ENCODE measurements around the gene CNTN1.

Gene CNTN1

DNA sequence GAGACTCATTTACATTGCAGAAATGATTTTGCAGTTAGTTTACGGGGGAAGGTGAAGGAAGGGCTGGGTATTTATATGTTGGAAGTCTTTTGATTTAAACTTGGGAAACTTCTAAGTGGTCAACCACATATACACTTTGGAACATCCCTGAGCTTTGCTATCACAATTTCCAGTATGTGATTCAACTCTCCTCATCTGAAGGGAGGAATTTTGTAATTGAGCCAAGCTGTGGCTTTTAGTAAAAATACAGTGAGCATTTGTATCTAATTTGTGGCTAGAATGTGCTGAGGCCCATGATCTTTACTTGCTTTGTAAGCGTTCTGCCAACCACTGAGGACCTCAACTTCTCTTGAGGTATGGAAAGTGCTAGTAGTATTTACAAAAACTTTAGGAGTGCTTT, 260.8 kb downstream of the CNTN1 start:
- in situ Hi-C loops (cut with MboI; ENCODE audit: low sequenced_read_pairs): no loop called here

DNA sequence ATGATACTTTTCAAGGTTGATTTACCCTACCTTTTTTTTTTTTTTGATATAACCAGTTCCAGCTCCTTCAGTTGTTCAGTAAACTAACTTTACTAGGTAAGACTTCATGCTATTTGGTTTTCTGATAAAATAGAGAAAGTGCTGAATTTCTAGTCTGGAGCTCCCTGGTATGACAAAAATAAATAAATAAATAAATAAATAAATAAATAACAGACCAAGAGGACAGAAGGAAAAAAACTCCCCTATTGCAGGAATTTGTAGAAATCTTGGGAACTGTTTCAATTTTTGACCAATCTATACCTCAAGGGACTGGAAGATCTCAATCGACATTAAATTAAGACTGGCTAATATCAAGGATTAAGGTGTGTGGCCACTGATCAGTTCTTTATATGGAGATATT, 265.2 kb downstream of the CNTN1 start:
- in situ Hi-C loops (cut with MboI; ENCODE audit: low sequenced_read_pairs): no loop called here

DNA sequence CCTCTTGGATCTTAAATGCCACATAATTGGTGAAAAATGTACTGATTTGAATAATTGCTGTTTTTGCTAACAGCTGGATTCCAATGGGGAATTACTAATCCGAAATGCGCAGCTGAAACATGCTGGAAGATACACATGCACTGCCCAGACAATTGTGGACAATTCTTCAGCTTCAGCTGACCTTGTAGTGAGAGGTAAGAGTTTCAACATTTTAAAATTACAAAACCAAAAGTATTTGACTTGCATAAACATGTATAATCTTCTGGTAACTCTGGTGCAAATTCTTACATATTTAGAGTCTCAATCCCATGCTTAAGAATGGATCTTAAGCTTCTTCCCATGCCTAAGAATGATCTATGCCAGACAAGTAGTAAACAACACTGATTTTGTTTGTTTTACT, 266.8 kb downstream of the CNTN1 start:
- in situ Hi-C loops (cut with MboI; ENCODE audit: low sequenced_read_pairs): no loop called here

DNA sequence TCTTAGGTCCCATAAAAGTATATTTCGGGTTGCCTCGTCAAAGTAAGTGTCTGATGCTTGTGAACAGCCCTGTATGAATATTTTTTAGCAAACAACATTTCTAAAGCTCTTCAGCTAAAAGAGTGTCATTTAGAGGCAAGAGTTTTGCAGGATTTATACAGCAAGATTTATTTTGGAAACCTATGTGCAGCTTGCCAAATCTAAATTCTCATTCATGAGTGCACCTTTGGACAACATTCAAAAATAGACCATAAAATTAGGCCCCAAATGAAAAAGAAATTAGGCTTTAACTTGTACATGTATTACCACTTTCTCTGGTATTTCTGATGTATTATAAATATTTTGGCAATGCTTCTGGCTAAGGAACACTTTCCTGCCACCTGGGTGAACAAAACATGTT, 271.5 kb downstream of the CNTN1 start:
- in situ Hi-C loops (cut with MboI; ENCODE audit: low sequenced_read_pairs): no loop called here

DNA sequence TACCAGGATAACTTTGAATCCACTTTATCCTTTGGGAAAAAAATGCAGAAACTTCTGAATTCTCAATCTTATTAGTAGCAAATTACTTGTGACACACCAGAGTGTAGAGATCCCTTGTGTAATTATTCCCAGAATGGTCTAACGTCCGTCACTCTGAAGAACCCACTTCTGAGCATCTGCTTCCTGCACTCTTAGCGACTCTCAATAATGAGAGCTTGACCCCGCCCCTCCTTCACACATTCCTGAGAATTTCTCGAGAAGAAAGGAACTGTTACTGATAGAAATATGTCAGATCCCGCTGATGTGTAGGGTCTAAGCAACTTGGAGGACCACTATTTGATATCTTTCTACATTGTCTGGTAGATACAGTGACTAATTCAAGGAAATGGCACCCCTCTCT, 277.6 kb downstream of the CNTN1 start:
- in situ Hi-C loops (cut with MboI; ENCODE audit: low sequenced_read_pairs): no loop called here

DNA sequence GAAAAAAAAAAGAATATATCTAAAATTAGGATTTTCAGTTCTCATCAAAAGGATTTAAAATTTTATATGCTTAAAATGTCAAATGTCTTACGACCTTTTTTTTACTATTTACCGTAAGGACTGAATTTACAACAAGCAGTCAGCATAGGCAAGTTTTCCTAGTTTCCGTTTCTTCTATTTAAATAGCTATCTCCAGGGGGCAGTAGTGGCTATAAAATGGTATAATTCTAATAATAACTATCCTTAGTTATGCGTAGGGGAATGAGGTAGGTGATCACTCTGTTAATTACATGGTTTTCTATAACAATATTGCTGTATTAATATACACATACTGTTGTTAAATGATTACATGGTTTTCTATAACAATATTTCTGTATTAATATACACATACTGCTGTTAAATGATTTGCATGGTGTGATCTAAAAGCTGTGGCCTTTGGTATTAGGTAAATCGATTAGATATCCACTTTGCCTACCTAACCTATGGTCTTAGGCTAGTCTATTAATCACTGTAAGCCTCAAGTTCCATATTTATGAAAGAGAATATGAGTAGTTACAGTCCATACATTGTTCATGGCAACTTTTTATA, 278.2 kb downstream of the CNTN1 start:
- in situ Hi-C loops (cut with MboI; ENCODE audit: low sequenced_read_pairs): no loop called here

DNA sequence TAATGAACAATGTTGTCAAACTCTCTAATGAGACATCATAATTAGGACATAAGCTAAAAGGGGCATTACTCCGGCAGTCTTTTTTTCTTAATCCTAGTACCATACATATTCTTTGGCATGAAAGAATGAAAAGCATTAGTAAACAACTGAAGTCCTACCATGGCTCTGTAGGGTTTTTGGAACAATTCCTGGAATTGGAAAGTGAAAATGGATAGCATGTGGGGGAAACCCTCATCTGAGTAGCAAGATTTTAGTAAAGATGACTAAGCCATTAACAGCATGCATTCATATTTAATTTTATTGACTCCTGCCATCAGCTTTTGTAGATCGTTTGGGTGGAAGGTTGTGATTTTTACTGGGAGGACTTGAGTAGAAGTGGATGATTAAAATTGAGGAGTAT, 279.7 kb downstream of the CNTN1 start:
- in situ Hi-C loops (cut with MboI; ENCODE audit: low sequenced_read_pairs): no loop called here

DNA sequence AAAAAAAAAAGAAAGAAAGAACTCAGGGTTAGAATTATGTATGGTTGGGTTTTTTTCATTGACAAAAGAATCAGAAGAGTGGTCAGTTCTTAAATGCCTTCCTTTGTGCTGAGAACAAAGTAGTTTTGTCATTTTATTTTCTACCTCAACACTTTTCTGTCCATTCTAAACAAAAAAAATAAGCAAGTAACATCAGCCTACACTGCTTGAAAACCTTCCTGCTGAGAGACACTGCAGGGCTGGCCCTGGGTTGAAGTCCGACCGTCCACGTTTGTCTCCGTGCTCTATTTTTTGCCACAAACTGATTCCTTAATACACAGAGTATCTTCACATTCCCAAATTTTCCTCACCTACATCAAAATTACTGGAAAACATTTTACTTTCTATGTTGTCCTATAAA, 284.3 kb downstream of the CNTN1 start:
- in situ Hi-C loops (cut with MboI; ENCODE audit: low sequenced_read_pairs): no loop called here

DNA sequence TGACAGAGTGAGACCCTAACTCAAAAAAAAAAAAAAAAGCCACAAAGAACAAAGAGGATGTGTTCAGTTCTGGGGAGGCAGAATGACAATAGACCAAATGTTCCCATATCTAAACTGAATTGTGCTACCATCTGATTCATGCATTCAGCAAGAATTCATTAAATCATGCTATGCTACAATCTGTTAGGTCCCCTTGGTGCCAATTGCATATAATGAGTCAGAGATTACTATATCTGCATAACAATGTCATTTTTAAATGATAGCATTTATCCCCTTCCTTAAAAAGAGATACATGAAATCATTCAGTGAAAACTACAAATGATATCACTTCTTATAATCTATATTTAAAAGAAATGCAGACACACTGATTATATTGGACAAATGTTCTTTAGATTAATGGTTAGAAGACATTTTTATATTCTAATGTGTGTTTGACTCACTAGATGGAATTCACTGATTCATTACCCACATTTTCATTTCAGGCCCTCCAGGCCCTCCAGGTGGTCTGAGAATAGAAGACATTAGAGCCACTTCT, 288.3 kb downstream of the CNTN1 start:
- in situ Hi-C loops (cut with MboI; ENCODE audit: low sequenced_read_pairs): no loop called here

DNA sequence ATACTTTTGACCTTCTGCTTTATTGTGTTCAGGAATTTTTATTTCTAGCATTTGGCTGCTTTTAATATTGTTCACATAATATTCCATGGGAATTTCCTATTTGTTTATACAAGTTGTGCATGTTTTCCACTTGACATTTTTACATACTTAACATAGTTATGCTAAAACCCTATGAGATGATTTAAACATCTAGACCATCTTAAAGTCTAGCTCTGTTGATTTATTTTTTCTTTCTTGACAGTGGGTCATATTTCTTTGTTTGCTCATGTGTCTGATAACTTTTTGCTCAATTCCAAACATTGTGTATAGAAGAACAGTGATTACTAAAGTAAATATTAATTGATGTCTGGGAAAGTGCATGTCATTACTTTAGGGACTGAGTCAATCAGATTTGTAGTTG, 293.8 kb downstream of the CNTN1 start:
- in situ Hi-C loops (cut with MboI; ENCODE audit: low sequenced_read_pairs): no loop called here

DNA sequence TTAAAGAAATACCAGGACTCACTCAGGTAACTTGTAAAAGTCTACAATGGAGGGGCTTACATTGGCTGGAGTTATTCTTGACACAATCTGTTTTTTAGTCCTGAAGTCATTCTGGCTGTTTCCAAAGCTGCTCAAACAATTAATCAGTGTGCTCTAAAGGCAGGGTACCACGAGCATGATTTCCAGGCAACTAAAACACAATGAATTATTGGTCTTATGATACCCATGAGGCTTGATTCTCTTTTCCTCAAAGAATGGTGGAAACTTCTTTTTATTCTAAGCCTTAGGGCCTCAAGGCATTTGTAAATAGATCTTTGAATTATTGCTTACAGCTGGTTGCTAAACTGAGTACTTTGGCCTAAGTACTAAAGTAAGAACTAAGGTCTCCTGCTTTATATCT, 296.1 kb downstream of the CNTN1 start:
- in situ Hi-C loops (cut with MboI; ENCODE audit: low sequenced_read_pairs): no loop called here

DNA sequence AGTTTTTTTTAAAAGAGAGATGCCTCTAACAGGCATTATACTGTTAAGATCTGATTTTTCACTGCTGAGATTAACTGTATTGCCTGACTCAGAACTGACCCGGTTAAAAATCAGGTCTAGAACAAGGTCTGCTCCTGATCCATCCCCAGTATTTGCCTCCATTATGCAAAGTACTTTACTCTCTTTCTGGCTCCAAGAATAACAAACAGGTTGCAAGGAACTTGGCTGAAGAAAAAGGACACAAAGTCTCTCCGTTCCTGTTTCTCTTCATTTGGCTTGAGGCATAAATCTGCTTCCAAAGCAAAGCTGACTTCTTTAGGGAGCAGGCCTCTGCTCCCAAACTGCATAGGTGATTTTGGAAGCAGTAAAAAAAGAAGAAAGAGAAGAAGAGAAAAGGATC, 296.6 kb downstream of the CNTN1 start:
- in situ Hi-C loops (cut with MboI; ENCODE audit: low sequenced_read_pairs): no loop called here

DNA sequence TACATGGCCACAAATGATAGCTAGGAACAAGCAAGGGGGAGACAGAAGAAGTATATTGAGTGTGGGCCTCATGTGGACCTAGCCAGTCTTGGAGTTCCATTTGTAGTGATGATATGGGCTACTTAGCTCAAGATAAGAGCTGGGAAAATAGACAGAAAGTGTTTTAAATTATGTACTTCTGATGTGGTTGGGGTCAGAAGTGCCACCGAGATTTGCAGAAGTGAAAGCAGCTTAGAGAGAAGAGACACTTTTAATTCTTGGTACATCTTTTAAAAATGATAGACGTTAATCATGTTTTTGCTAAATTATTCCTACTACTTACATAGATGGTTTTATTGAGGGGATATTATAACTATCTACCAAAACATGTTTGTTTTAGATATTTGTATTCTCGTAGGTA, 297.5 kb downstream of the CNTN1 start:
- in situ Hi-C loops (cut with MboI; ENCODE audit: low sequenced_read_pairs): no loop called here

DNA sequence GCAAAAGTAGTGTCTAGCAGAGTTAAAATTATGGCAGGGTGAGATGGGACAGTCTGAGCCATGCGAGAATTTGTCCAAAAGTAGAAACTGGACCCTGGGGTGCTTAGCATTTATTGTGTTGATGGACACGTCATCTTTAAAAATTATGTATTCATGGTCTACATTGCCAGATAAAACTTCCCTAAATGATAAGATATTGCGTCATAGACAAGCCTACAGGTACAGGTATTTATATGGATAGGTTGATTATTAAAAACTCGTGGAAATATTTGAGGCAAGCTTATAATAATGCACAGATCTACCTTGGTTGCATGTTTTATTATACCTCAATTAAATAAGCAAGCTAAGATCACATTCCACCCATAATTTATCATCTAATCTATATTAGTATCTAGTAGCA, 299.9 kb downstream of the CNTN1 start:
- in situ Hi-C loops (cut with MboI; ENCODE audit: low sequenced_read_pairs): no loop called here

DNA sequence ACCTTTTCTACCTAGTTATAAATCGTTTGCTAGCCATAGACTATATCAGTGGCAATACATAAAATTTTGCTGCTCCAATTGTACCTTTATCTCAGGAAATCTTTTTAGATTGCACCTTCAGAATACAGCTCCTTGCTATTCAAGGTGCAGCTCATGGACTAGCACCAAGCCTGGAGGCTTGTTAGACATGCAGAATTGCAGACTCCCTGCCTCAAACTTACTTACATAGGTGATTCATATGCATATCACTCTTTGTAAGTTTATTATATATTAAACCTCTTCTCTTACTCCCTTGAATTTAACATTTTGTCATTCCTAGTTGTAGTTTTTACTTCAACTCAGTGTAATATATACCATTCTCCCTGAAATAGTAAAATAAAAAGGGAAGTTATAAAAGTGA, 300.4 kb downstream of the CNTN1 start:
- in situ Hi-C loops (cut with MboI; ENCODE audit: low sequenced_read_pairs): no loop called here

DNA sequence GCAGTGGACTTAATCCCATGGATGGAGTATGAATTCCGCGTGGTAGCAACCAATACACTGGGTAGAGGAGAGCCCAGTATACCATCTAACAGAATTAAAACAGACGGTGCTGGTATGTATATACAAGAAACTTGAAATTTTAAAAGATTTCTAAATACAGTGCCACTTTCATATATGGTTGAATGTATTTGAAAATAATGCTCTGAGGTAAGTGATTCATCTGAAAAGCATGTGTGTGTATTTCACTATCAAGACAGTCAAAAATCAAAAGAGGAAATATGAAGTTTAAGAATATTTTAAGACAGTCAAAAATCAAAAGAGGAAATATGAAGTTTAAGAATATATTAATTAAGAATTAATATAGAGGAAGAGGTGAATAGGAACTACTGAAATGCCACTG, 300.9 kb downstream of the CNTN1 start:
- in situ Hi-C loops (cut with MboI; ENCODE audit: low sequenced_read_pairs): no loop called here

DNA sequence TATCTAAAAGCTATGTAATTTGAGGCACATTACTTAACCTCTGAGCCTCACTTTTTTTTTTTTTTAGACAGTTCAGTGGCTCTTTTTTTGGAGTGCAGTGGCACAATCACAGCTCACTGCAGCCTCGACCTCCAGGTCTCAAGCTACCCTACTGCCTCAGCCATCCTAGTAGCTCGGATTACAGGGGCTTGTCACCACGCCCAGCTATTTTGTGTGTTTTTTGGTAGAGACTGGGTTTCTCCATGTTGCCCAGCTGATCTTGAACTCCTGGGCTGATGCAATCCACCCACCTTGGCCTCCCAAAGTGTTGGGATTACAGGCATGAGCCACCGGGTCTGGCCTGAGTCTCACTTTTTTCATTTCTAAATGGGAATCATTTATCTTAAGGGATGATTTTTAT, 303.9 kb downstream of the CNTN1 start:
- in situ Hi-C loops (cut with MboI; ENCODE audit: low sequenced_read_pairs): no loop called here

DNA sequence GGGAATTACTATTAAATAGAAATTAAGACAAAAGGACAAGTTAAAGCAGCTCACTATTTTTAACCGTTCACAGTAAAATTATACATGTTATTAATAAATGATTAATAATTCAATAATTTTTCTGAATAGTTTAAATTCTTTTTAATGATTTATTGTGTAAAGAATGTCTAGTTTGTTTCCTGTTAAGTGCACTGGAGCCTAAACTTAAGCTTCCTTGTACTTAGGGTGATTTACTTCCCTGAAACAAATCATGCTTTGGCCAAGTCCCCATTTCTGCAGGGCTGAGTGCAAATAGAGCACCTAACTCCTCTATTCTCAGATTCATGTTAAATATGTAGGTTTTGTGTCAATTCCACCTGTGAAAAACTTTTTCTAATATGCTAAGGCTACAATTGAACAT, 307.0 kb downstream of the CNTN1 start:
- in situ Hi-C loops (cut with MboI; ENCODE audit: low sequenced_read_pairs): no loop called here

DNA sequence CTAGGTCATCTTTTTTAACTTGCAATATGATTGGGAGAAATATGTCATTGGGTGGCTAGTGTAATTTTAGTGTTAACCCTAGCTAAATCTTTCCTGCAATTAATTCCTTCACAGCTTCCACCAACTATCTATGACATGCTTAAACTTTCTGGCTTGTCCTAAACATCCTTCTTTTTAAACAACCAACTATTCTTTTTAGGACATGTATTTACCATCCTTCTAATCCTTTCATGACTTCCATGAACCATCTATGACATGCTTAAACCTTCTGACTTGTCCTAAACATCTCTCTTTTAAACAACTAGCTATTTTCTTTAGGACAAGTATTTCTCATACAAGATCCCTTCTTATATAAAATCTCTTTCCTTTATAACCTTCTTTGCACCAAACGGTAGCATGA, 316.2 kb downstream of the CNTN1 start:
- in situ Hi-C loops (cut with MboI; ENCODE audit: low sequenced_read_pairs): no loop called here

DNA sequence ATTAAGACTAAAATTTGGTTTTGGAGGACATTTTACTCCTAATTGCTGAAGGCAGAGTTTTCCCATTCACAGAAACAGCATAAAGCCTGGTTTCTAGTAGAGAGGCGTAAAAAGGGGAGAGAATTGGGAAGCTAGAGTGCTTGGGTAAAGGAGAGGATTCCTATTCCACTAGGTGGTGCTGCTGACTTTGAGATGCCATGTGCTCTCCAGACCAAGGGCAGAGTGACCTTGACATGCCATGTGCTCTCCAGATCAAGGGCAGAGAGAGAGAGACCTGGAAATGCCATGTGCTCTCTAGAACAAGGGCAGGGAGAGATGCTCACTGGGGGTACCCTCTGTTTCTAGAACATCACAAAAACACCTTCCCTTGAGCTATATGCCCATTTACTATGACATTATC, 319.7 kb downstream of the CNTN1 start:
- in situ Hi-C loops (cut with MboI; ENCODE audit: low sequenced_read_pairs): no loop called here

DNA sequence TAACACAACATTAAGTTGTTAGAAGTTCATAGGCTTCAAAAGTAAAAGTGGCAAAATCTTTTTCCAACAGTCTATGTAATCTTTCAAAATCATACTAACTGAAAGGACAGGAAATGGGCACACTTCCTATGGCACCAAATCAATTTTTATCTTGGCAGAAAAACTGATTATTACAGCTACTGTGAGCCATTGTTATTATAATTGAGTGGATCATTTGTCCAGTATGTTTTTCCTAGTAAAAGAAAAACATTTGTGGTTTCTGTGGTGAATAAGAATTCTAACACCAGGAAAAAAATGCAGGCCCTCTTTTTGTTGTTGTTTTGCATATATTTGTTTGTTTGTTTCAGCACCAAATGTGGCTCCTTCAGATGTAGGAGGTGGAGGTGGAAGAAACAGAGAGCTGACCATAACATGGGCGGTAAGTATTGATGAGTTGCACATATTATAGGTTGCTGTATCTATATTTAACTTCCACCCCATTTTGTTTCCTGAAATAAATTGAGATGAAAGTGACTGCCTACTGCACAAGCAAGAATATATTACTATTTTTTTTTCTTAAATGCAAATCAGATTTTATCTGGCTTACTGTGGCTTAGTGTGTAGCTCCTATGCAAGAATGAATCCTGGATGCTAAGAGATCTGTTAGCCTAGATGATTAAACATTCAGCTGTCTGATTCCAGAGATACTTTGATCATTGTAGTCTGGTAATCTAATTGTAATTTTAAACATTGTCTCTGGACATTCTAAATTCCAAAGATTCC, 321.8 kb downstream of the CNTN1 start:
- in situ Hi-C loops (cut with MboI; ENCODE audit: low sequenced_read_pairs): no loop called here

DNA sequence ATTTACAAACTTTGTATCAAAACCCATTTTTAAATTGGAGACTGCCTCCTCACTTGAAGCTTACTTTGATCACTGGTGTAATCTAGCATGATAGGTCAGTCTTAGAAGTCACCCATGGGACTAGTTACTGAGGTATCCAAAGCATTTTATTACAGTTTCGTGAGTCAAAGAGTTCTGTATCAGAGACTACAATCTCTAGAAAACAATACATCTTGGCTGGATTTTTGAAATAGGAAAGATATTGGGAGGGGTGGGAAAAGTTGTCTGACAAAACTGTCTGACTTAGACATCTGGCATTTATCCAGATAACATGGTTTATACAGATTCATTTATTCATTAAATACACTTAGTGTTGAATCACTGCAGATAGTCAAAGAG, 322.4 kb downstream of the CNTN1 start:
- in situ Hi-C loops (cut with MboI; ENCODE audit: low sequenced_read_pairs): no loop called here

DNA sequence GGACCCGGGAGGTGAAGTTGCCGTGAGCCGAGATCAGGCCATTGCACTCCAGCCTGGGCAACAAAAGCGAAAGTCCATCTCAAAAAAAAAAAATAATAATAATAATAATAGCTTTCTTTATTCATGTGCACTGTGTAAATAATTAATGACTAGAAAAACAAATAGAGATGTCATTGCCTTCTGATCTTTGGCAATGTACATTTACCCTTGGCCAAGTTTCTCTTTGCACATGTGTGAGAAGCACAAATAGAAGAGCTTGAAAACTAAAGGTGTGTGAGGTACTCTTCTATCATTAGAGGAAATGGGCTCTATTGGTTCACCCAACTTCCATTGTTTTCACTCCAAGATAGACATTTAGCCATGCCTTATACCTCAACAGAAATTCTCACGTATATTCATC, 325.8 kb downstream of the CNTN1 start:
- in situ Hi-C loops (cut with MboI; ENCODE audit: low sequenced_read_pairs): no loop called here

All from HL-60/S4 treated with retinoic acid at 250 ng/mL for 4 days and 3 days (cell line).